ENCODE data around the gene MDH2. TPM values are rescaled to one million over a fixed set of nuclear protein-coding genes. Genes with fewer than 3 reads are reported as not detected.

The MDH2 gene
- total and polyA plus RNA-seq, 4 donors = 54.3 to 200 (median 85.6) TPM

DNA sequence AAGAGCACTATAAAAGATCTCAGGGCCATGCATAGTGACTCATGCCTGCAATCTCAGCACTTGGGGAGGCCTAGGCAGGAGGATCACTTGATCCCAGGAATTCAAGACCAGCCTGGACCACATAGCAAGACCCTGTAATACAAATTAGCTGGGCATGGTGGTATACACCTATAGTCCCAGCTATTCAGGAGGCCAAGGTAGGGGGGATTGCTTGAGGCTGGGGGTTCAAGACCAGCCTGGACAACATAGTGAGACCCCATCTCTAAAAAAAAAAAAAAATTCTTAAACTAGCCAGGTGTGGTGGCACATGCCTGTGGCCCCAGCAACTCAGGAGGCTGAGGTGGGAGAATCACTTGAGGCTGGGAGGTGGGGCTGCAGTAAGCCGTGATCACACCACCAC lies 15.9 kb upstream of the MDH2 start:
- Histone ChIP-seq H3K27ac (ENCODE audit: low read depth in 1 of 2, low read length in 1 of 2) (no peak overlapping the region), H3K36me3 (ENCODE audit: control insufficient read depth in 4 of 4, insufficient read depth in 4 of 4, low read length in 4 of 4) (peaks cover 0 to 5% (median 3%) of the 10 kb centered on the region in 4 donors), H3K9me3 (ENCODE audit: control insufficient read depth in 4 of 4, insufficient read depth in 3 of 4, low read length in 3 of 4) (no peaks in the 10 kb centered on the region), H3K27me3 (ENCODE audit: control insufficient read depth in 3 of 3, insufficient read depth in 3 of 3, low read length in 2 of 3) (no peaks in the 10 kb centered on the region), H3K4me1 (ENCODE audit: control insufficient read depth in 5 of 5, insufficient read depth in 5 of 5, low read length in 5 of 5) (no peaks in the 10 kb centered on the region), H3K9ac (ENCODE audit: insufficient read depth in 1 of 2, low read length in 2 of 2) (no peak overlapping the region), H3K4me3 (no peak overlapping the region)
- ATAC-seq (ENCODE audit: insufficient read depth, low FRiP score) (no peak), DNase-seq (no peak)
- 87 to 100% methylated on average over 1 of the region's 1 CpG for whole genome bisulfite sequencing, 2 donors
- TF ChIP-seq, protein P1, sequence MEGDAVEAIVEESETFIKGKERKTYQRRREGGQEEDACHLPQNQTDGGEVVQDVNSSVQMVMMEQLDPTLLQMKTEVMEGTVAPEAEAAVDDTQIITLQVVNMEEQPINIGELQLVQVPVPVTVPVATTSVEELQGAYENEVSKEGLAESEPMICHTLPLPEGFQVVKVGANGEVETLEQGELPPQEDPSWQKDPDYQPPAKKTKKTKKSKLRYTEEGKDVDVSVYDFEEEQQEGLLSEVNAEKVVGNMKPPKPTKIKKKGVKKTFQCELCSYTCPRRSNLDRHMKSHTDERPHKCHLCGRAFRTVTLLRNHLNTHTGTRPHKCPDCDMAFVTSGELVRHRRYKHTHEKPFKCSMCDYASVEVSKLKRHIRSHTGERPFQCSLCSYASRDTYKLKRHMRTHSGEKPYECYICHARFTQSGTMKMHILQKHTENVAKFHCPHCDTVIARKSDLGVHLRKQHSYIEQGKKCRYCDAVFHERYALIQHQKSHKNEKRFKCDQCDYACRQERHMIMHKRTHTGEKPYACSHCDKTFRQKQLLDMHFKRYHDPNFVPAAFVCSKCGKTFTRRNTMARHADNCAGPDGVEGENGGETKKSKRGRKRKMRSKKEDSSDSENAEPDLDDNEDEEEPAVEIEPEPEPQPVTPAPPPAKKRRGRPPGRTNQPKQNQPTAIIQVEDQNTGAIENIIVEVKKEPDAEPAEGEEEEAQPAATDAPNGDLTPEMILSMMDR (IDR thresholded peaks at IDR 0.05; ENCODE audit: control extremely low read depth, extremely low read depth) = no peak

DNA sequence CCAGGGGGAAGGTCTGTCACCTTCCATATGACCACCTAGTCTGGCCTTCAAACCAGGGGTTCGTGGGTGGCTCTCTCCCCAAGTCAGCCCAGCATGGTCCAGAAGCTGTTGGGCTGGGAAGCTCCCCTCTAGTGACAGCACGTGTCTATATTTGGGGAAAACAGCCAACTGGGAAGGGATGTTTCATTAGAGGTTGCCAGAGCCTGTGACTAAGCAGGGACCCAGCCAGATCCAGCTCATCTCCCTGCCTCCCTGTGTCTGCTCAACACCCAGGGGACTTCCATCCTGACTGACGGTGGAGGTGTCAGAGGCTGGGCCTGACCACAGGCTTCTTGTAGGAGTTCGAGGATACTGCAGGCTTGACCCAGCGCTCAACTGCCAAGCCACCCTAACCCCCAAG lies 10.6 kb upstream of the MDH2 start:
- Histone ChIP-seq H3K27me3 (ENCODE audit: control insufficient read depth in 3 of 3, insufficient read depth in 3 of 3, low read length in 2 of 3) (no peaks in the 10 kb centered on the region), H3K9ac (ENCODE audit: insufficient read depth in 1 of 2, low read length in 2 of 2) (no peak overlapping the region), H3K9me3 (ENCODE audit: control insufficient read depth in 4 of 4, insufficient read depth in 3 of 4, low read length in 3 of 4) (no peaks in the 10 kb centered on the region), H3K4me3 (no peak overlapping the region), H3K27ac (ENCODE audit: low read depth in 1 of 2, low read length in 1 of 2) (no peak overlapping the region), H3K4me1 (ENCODE audit: control insufficient read depth in 5 of 5, insufficient read depth in 5 of 5, low read length in 5 of 5) (peaks cover 0 to 4% (median 0%) of the 10 kb centered on the region in 5 donors), H3K36me3 (ENCODE audit: control insufficient read depth in 4 of 4, insufficient read depth in 4 of 4, low read length in 4 of 4) (peaks cover 0 to 5% (median 2%) of the 10 kb centered on the region in 4 donors)
- 82 to 92% methylated on average over 5 of the region's 5 CpGs for WGBS, 2 donors
- DNase-seq = no peak
- TF ChIP-seq, protein P1 (IDR thresholded peaks at IDR 0.05; ENCODE audit: control extremely low read depth, extremely low read depth) = no peak
- no peak for ATAC-seq (ENCODE audit: insufficient read depth, low FRiP score)

DNA sequence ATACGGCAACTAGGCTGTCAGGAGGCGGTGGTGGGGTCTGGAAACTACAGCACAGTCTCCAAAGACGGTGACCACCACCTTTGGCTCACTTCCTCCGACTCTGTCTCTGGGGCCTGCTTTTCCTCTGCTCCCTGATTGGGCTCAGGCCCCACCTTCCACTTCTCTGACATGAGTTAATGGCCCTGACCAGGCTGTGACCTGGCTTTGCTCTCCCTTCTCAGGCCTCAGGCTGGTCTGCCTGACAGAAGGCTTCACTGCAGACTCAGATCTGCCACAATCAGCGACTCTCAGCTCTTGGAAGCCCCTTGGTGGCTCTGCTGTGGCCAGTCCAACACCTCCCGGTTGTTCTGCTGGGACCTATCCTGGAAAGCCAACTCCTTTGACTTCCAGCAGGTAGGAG lies 7.8 kb upstream of the MDH2 start:
- Histone ChIP-seq H3K27me3 (ENCODE audit: control insufficient read depth in 3 of 3, insufficient read depth in 3 of 3, low read length in 2 of 3) (no peaks in the 10 kb centered on the region), H3K36me3 (ENCODE audit: control insufficient read depth in 4 of 4, insufficient read depth in 4 of 4, low read length in 4 of 4) (peaks cover 0 to 5% (median 2%) of the 10 kb centered on the region in 4 donors), H3K27ac (ENCODE audit: low read depth in 1 of 2, low read length in 1 of 2) (no peak overlapping the region), H3K9me3 (ENCODE audit: control insufficient read depth in 4 of 4, insufficient read depth in 3 of 4, low read length in 3 of 4) (no peaks in the 10 kb centered on the region), H3K4me3 (no peak overlapping the region), H3K9ac (ENCODE audit: insufficient read depth in 1 of 2, low read length in 2 of 2) (no peak overlapping the region), H3K4me1 (ENCODE audit: control insufficient read depth in 5 of 5, insufficient read depth in 5 of 5, low read length in 5 of 5) (peaks cover 0 to 6% (median 0%) of the 10 kb centered on the region in 5 donors)
- TF ChIP-seq, protein P1 (IDR thresholded peaks at IDR 0.05; ENCODE audit: control extremely low read depth, extremely low read depth) = no peak
- WGBS, 2 donors = 93 to 94% methylated on average over 6 of the region's 6 CpGs
- no peak for ATAC-seq (ENCODE audit: insufficient read depth, low FRiP score)
- no peak for DNase-seq

DNA sequence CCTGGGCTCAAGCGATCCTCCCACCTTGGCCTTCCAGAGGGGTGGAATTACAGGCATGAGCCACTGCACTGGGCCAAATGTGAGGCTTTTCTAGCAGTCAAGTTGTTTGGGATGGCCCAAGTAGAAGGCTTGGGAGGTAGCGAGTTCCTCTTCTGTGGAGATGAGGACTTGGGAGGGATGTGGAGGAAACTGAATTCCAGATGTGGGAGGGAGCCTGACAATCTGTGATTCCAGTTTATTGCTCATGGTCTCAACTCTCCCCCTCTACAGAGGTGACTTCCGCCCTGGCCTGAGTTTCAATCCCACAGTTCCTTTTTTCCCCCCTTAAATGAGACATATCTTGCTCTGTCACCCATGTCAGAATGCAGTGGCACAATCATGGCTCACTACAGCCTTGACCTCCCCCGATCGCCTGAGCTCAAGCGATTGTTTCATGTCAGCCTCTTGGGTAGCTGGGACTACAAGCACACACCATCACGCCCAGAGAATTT lies 3.5 kb upstream of the MDH2 start:
- TF ChIP-seq, protein P1 (IDR thresholded peaks at IDR 0.05; ENCODE audit: control extremely low read depth, extremely low read depth) = no peak
- Histone ChIP-seq H3K9ac (ENCODE audit: insufficient read depth in 1 of 2, low read length in 2 of 2) (no peak overlapping the region), H3K4me1 (ENCODE audit: control insufficient read depth in 5 of 5, insufficient read depth in 5 of 5, low read length in 5 of 5) (peaks cover 0 to 9% (median 5%) of the 10 kb centered on the region in 5 donors), H3K4me3 (no peak overlapping the region), H3K27me3 (ENCODE audit: control insufficient read depth in 3 of 3, insufficient read depth in 3 of 3, low read length in 2 of 3) (no peaks in the 10 kb centered on the region), H3K9me3 (ENCODE audit: control insufficient read depth in 4 of 4, insufficient read depth in 3 of 4, low read length in 3 of 4) (no peaks in the 10 kb centered on the region), H3K27ac (ENCODE audit: low read depth in 1 of 2, low read length in 1 of 2) (no peak overlapping the region), H3K36me3 (ENCODE audit: control insufficient read depth in 4 of 4, insufficient read depth in 4 of 4, low read length in 4 of 4) (peaks cover 0 to 8% (median 6%) of the 10 kb centered on the region in 4 donors)
- DNase-seq (no peak), ATAC-seq (ENCODE audit: insufficient read depth, low FRiP score) (no peak)
- 90 to 94% methylated on average over 7 of the region's 7 CpGs for WGBS, 2 donors
